ENCODE measurements around the gene NOXO1.

Gene NOXO1

DNA sequence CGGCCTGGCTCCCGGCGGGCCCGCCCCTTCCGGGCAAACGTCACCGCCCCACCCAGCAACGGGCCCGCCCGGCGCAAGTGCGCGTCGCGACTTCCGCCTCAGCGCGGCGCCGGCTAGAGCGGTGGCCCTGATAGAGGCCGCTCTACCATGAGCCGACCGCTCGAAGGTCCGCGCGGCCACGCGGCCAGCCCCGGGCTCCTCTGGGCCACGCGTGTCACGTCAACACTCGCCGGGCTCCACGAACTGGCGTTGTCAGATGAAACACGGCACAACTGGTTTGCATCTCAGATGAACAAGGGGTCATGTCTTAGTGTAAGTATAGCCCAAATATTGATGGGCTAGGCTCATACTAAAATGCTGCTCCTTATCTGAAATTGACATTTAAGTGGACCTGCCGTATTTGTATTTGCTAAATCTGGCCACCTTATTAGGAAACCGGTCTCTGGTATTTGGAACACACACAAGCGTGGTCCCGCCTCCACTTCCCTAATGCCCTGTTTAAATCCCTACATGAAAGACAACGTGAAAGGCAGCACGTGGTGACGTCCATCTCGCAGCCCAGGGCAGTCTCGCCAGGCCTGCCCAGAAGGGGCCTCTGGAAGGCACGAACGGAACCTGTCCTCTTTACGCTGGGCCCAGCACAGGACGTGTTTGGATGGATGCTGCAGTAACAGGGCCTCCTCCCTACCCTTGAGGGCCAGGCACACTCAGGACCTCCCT is 28.7 kb upstream of the NOXO1 start, which contains the start of gene ZNF598:
TSS of gene ZNF598 (minus strand) at position 31 of the 720 bp plus-strand sequence.
- DNase-seq: peak; percentile 80

DNA sequence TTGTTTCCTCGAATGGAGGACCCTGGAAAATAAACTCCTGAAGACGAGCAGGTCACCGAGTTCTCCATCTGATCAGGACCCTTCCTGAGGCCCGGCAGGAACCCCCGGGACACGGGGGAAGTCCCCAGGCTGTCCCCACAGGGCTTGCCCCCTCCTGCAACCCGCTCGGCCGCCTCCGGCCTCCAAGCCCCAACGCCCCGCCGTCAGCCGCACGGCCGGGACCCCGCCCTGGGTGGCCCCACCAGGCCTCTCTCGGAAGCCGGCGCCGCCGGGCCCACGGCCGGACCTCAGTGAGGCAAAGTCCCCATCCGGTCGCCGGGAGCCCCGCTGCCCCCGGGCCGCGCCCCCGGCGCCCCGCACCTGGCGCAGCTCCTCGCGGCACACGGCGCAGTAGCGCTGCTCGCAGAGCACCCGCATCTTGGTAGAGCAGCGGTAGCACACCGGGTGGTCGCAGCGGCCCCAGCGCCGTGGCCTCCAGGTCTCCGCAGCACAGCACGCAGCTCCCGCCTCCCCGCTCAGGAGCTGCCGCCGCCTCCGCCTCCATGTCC is 28.0 kb upstream of the NOXO1 start:
- DNase-seq: no peak

DNA sequence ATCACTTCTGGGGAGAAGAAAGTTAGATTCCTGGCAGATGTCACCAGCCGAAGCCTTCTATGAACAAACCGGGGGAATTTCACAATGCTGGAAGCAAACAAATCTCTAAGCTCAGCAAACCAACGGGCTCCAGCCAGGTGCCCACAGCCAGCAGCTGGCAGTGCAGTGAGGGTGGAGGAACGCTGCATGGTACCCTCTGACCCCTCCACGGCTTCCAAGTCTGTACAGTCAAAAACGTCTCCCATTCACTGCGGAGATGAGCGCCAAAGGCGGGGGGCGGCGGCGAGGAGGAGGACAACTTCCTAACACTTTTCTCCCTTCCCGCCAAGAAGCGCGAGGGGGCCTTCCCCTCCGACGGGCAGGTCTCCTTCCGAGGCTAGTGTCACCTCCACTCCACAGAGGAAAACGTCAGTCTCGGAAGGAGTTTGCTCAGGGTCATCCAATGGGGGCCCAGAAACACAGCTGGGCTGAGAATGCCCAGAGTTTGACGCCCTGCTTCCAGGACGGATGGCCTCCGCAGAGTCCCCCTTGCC is 27.4 kb upstream of the NOXO1 start:
- no peak for DNase-seq

DNA sequence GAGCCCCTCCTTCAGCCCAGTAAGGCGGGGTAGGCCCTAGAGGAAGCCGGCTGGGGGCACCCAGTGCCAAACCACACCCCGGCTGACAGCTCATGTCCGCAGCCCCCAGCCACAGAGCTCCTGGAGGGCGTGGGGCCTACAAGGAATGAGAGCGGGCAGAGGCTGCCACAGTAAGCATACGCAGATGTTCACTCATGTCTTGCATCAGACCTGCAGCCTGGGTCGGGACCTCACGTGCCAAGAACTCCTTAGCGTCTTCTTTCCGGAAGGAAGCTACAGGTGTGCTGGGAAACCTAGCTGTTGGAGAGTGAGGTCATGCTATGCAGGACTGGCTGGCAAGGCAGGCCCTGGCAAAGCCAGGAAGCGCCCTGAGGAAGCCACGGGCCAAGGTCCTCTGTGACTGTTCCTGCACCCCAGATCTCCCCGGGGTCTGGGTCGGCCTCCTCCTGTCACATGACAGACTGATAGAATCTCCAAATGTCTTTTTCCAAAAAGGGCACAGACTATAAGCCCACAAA is 26.8 kb upstream of the NOXO1 start:
- no peak for DNase-seq

DNA sequence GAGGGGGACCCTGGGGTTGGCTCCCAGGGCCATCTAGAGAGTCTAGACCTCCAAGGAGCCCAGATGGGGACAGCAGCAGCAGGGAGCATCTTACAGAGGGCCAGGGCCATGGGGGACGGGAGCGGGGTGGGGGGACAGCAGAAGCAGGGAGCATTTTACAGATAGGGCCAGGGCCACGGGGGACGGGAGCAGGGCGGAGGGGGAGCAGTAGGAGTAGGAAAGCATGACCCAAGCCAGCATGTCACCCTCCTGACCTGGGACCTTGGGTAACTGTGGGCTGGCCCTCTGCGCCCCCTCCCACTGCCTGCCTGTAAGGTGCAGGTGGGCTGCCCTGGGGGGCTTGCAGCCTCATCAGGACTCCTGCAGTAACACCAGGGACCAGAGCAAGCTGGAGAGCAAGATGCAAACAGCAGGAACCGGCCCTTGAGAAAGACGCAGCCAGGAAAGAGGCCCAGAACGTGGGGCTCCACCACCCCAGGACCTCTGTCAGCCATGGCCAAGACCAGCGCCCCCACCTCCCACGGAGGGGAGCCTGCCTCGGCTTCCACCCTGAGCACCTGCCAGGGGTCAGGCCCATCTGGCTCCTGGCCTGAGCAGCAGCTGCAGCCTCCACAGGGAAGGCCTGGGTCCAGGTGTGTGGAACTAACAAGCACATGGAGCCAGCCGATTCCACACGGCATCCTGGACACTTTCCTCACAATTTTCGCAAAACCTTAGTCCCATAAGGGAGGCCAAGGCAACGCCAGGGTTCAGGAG is 26.0 kb upstream of the NOXO1 start:
- DNase-seq: no peak

DNA sequence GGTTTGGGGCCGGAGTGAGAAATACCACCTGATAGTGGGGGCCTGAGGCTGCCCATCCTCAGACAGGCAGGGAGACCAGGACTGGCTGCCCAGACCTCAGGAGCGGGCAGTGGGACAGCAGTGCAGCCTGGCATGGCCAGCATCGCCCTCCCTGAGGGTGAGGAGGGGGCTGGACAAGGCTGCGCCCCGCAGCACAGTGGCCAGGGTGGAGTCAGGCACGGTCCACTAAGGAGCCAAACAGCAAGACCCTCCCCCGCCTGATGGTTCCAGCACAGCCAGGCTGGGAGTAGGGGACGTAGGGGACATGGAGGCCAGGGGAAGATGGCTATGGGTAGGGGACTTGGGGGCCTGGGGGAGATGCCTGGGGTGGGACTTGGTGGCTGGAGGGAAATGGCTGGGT is 25.0 kb upstream of the NOXO1 start:
- no peak for DNase-seq

DNA sequence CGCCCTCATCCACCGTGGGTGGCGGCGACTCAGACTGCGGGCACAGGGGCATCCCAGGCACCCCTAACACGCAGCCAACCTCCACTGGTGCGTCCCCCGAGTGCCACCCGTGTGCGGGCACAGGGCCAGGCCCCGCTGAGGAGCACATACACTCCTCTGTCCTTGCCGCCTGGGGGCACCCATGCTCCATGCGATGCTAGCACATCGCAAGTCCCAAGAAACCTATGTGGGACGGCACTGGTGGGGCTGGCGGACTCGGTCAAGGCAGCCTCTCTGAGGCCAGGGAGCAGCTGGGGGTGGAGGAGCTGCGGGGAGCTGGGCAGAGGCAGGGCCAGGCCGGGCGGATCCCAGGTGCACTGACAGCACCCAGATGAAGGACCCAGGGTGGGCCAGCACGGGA is 24.4 kb upstream of the NOXO1 start:
- no peak for DNase-seq

DNA sequence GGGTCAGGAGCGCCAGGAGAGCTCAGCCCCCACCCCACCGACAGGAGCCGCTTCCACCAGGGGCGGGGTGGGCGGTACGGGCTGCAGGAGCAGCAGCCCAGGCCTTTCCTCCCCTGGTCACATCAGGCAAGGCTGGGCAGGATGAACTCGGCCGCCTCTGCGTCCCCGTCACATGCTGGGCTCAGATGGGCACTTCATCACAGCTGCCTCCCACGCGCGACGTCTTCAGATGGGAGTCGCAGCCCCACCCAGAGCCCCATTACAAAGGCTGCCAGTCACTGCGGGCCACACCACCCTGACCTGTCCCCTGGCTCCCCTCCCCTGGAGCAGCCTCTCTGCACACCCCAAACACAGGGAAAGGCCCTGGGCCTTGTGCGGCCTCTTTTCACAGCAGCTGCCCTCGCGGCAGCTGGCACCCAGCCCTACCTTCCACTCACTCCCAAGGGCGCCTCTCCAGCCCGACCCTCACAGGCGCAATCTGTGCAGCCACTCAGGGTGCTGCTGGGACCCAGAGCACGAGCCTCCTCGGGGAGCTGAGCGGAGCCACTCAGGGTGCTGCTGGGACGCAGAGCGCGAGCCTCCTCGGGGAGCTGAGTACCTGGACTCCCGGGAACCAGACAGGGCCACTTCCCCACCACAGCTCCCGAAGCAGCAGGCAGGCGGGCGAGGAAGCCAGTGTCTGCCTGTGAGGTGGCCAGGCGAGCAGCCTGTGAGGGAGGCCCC is 23.7 kb upstream of the NOXO1 start:
- no peak for DNase-seq

DNA sequence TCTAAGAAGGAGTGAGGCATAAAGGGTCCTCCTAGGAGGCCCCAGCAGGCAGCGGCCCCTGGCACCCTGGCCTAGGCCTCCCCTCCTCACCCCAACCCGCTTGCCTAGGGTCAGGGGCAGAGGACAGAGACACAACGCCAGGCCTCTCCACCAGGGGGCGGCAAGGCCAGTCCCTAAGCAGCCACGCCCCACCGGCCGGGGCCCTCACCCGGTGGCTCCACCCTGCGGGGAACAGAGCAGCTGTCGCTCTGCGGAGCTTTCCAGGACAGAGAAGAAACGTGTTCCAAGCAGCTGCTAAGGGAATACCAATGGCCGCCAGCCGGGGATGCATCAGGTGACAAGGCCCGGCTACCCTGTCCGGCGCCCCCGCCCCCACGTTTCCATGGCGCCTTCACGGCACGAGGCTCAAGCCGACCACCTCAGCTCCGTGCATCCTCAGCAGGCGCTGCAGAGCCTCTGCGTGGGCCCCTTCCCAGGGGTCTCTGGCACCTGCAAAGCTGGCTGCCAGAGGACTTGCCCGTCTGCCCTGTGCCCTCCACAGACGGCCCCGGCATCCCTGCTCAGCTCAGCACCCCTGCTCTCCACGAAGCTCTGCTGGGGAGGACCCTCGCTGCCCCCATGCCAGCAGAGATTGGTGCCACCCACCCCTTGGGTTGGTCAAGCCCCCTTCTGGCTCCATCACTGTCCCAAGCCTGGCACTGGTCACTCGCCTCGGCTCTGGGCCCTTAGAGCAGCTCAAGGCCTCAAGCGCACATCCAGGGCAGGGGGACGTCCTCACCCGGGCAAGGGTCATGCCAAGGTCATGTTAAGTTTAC is 22.8 kb upstream of the NOXO1 start:
- DNase-seq: peak; percentile 84

DNA sequence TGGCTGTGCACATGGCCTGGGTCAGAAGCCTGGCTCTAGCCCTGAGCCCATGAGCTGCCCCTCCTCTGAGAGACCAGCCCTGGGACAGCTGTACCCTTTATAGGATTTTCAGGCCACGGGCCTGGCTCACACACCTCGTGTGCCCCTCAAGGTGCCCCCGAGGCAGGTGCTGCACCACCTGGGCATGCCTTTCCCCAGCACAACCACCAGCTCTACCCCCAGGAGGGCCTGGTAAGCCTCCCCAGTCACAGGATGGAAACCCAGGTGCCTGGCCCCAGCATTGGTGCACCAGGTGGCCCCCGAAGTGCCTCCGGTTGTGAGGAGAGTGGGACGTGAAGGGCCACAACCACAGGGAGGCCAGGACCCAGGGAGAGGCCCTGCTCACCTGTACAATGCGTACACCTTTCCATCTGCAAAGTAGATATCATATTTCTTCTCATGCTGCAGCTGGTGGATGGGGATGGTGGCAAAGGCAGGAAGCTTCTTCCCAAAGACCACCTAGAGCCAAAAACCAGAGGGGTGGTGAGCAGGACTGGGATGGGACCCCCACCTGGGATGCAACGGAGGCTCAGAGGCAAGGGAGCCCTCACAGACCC is 22.1 kb upstream of the NOXO1 start:
- no peak for DNase-seq

DNA sequence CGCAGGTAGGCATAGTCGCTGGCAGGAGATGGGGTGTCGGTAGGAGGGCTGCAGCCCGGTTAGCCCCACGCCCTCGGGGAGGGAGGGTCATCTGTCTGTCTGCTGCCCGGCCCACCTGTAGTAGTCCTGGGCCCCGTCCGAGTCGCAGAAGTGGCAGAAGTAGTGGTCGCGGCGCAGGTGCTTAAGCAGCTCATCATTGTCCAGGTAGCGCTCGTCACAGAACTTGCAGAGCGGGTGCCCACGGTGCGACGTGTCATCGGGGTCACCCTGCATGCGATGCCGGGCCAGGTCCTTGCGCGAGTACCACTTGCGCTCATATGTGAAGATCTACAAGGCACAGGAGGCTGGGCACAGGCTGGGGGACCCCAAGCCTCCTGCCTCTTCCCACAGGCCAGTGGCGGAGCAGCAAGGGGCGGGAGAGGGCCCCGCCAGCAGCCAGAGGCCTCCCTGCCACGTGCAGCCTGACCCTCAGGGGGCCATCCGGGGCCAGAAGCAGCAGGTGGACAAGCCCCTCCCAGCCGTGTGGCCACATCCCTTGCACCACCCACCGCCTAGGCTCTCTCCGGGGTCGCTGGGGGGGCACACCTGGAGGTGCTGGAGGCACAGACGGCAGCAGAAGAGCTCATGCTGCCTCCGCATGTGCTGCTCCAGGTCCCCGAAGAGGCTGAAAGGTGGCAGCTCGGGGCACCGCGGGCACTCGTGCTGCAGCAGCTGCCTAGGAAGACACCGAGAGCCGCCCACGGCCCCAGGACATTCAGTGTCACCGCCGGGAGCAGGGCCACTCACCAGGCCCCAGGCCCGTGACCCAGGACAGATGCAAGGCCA is 21.3 kb upstream of the NOXO1 start:
- DNase-seq: no peak

DNA sequence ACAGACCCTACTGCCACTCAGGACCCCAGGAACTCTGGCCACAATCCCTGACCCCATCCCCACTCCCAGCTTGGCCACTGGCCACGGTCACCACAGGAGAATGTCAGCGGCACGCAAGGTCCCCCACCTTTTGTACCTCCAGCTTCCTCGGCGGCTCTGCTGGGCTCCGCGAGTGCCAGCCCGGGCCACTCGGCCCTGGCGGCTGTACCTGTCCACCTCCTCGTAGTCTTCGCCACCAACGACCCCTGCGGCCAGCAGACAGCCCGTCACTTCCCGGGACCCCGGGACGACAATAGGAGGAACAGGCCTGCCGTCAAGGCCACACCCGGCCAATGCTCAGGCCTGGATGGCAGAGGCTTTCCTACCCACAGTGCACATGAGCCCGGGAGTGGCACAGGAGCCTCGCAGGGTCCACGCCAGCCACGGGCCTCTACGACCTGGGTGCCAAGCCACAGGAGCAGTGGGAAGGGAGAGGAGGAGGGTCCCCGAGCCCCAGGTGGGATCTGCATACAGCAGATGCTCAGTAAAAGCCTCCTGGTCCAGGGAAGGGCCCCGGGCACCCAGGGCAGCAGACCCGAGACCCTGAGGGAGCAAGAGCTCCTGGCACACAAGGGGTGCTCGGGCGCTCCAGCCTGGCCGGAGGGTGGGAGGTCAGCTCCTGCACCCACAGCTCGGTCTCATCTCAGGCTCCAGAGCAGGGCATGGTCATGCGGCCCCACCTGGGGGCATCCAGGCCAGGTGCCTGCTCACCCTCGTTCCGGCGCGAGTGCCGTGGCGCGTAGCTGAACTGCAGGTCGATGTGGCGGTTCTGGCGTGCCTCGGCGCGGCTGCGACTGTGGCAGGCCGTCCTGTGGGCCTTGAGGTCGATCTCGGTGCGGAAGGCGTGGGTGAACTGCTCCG is 20.4 kb upstream of the NOXO1 start:
- DNase-seq: no peak

DNA sequence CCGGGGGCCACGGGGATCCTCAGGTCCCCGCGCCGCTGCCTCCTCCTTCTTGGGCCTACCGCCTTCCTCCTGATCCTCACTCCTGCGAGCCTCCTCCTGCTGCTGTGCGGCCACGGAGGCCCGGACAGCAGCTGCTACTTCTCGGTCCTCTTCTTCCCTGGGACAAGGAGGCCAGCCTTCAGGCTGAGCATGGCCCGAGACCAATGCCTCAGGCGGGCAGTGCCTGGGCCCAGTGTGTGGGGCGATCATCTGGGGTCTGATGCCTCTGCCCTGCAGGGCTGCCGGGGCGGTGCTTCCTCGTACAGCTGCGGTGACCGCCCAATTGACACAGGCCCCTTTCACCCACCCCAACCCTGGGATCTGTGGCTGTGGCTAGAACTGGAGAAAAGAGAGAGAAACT is 19.8 kb upstream of the NOXO1 start:
- DNase-seq: no peak

DNA sequence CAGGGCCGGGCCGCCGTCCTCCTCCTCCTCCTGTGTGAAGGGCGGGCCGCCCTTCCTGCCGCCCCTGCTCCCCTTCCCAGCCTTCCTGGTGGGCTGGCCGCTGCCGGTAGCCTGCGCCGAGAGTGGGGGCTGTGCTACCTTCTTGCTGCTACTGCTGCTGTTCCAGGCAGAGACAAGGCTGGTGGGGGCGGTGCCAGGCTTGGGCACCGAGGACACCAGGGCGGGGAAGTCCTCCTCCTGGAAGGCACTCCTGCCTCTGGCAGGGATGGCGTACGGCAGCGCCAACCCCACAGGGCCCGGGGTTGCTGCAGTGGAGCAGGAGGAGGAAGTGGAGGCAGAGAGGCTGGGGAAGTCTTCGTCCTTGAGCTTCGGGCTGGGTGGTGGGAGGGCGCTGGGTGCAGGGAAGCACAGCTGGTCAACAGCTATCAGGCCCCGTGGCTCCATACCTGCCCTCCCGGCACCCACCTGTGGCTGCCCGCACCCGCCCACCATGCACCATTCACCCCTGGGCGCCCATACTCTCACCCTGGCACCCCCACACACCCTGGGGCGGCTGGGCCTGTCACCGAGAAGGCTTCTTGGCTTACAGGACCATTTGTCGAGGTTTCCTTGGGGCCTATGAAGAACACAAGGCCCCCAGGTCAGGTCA is 18.7 kb upstream of the NOXO1 start:
- no peak for DNase-seq

DNA sequence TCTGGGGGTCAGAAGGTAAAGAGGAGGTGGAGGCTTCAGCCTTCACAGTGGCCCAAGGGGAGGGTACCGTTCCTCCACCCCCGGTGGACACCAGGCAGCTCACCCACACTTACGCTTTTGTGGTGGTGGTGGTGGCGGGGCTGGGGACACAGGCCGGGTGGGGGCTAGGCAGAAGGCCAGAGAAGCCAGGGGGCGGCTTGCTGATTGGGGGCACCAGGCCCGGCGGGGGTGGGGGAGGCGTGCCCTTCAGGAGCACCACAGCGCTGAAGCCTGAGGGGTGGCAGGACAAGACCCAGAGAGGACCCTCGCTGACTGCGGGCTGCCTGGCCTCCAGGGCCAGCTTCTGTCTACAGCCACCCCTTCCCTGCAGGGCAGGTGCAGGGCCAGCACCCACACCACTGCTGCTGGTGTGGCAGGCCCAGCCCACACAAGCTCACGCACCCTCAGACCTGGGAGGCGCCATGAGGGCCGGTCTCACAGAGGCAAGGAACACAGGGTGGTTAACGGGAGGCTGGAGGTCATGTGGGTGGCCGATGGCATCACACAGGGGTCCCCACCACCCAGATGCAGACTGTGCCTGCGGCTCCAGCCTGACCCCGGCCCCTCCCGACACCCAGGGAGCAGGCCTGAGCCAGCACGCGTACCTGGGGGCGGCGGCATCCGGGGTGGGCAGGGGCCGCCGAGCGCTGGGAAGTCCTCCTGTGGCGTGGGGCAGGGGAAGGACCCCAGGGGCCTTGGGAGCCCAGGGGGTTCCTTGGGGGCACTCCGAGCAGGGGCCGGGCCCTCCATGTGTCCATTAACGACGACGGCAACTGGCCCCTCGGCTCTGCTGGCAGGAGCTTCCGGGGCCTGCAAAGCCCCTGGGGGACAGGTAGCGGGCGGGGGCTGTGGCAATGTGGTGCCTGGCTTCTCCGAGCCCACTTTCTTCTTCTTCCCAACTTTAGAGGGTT is 17.9 kb upstream of the NOXO1 start:
- DNase-seq: no peak

DNA sequence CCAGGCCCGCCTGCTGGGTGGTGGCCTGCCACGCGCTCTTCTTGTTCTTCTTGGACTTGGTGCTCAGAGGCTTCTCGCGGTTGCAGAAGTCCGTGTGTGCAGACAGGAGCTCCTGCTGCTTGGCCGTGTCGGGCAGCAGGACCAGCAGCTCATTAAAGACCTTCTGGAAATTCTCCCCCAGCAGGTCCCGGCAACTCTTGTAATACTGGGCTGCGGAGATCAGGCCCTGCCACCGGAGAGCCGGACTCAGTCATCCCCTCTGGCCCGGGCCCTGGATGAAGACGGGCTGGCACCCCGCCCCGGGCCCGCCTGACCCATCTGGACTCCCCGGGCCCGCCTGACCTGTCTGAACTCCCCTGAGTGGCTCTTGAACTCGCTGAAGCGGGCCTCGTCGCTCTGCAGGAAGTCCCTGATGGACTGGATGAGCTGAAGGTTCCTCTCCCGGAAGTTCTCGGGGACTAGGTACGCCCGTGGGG is 17.1 kb upstream of the NOXO1 start:
- no peak for DNase-seq

DNA sequence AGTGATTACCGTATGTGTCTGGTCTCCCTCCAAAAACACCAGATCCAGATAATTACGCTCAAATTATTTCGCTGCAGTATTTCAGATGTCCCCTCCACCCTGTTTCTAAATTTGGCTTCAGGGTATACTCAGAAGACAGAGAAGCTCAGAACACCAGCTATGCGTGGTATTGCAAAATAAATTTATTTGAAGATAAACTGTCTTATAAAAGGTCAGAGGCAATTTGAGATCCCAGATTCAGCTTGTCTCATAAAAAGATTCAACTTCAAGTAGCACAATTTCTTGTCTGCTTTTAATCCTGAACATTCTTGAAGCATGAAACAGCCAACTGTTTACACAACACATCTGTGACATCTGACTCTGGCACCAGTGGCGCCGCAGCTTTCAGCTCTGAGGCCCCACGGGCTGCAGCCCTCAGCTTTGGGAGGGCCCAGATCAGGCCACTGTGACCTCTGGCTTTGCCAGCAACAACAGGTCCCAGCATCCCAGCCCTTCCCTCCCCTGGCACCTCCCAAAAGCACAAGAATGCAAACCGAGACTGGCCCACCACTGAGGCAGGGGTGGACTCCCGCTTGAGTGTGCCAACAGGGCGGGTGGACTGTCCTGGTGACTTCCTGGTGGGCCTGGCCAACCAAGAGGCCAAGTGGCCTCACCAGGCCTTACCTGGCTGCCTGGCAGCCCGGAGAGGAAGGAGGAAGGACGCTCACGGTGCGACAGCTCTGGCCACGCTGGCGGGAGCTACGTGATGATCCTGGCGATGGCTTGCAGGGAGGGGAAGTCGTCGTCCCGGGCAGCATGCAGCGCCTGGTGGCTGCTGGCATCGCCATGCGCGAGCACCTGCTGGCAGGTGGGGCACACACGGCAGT is 16.5 kb upstream of the NOXO1 start:
- no peak for DNase-seq

Data from stimulated activated CD4-positive, alpha-beta T cell treated with anti-CD3 and anti-CD28 coated beads, Interleukin-12 subunit alpha, Interleukin-12 subunit beta, amount 100 ng/mL, for 4 hours (primary cell).